Large intestine (tissue), 12 donors: Measurements from ENCODE around the gene PRXL2B. TPM values are rescaled to one million over a fixed set of nuclear protein-coding genes. Genes with fewer than 3 reads are reported as not detected.
A peak's percentile ranks its signal among the peaks of the same experiment; 100 is the strongest.

Experiments
- DNase-seq, 2 donors: peaks; one replicate each; pipeline versions ENCODE4 v3.0.0 to v3.0.0-alpha.2; 2013
- H3K27ac ChIP-seq: one replicate; pipeline ENCODE4 v1.5.1; 2013; ENCODE audit warnings: low read length
- H3K27me3 ChIP-seq: 2 replicates; pipeline ENCODE4 v1.6.1; 2013; ENCODE audit warnings: low read length; ENCODE audit not compliant: control insufficient read depth, insufficient read depth
- H3K36me3 ChIP-seq: 2 replicates; pipeline ENCODE4 v1.6.1; 2013; ENCODE audit warnings: low read length; ENCODE audit not compliant: control insufficient read depth, insufficient read depth
- H3K4me1 ChIP-seq: one replicate; pipeline ENCODE4 v1.6.1; 2013; ENCODE audit warnings: low read length; ENCODE audit not compliant: control insufficient read depth, insufficient read depth
- H3K4me3 ChIP-seq: one replicate; pipeline ENCODE4 v1.5.1; 2013; ENCODE audit warnings: low read length
- H3K9me3 ChIP-seq: one replicate; pipeline ENCODE4 v1.6.1; 2013; ENCODE audit warnings: mild to moderate bottlenecking, low read depth, low read length, moderate library complexity; ENCODE audit not compliant: control insufficient read depth
- WGBS: methylation state at CpG from one replicate; pipeline ENCODE4 v1.1.5; 2013; ENCODE audit warnings: low lambda C conversion rate; ENCODE audit not compliant: insufficient coverage; 5-methylcytosine and 5-hydroxymethylcytosine counted together
- long read RNA-seq, 11 donors: transcript quantifications; one replicate each; lab custom pipeline, GENCODE V29; 2026
- polyA plus RNA-seq: library from polyadenylated mRNA; unstranded; fragments of 120-200 nt; gene quantifications from one replicate; pipeline ENCODE4 v1.2.1, GENCODE V29; 2013

PRXL2B gene, protein sequence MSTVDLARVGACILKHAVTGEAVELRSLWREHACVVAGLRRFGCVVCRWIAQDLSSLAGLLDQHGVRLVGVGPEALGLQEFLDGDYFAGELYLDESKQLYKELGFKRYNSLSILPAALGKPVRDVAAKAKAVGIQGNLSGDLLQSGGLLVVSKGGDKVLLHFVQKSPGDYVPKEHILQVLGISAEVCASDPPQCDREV
- 120 TPM for polyA plus RNA-seq
- long read RNA-seq, donor 1, transcript PRXL2B-204 (7 exons, 2,749 nt), result major isoform, 9 of 17 reads
- long read RNA-seq, donor 1, partial matches to known transcripts, result 0 of 17 reads
- long read RNA-seq, donor 1, other reads (novel, unspliced or antisense), result 0 of 17 reads
- long read RNA-seq, donor 2, transcript PRXL2B-203 (7 exons, 2,689 nt), result minor isoform, 13 of 60 reads
- long read RNA-seq, donor 2, transcript PRXL2B-204 (7 exons, 2,749 nt), result major isoform, 21 of 60 reads
- long read RNA-seq, donor 2, partial matches to known transcripts, result 22 of 60 reads
- long read RNA-seq, donor 2, other reads (novel, unspliced or antisense), result 0 of 60 reads
- long read RNA-seq, donor 3, result 0 reads
- long read RNA-seq, donor 4, partial matches to known transcripts, result 0 of 3 reads
- long read RNA-seq, donor 4, other reads (novel, unspliced or antisense), result 0 of 3 reads
- long read RNA-seq, donor 5, transcript PRXL2B-204 (7 exons, 2,749 nt), result major isoform, 9 of 21 reads
- long read RNA-seq, donor 5, partial matches to known transcripts, result 5 of 21 reads
- long read RNA-seq, donor 5, other reads (novel, unspliced or antisense), result 0 of 21 reads
- long read RNA-seq, donor 6, transcript PRXL2B-203 (7 exons, 2,689 nt), result major isoform, 8 of 34 reads
- long read RNA-seq, donor 6, transcript PRXL2B-204 (7 exons, 2,749 nt), result major isoform, 8 of 34 reads
- long read RNA-seq, donor 6, partial matches to known transcripts, result 13 of 34 reads
- long read RNA-seq, donor 6, other reads (novel, unspliced or antisense), result 0 of 34 reads
- long read RNA-seq, donor 7, transcript PRXL2B-204 (7 exons, 2,749 nt), result major isoform, 7 of 11 reads
- long read RNA-seq, donor 7, partial matches to known transcripts, result 0 of 11 reads
- long read RNA-seq, donor 7, other reads (novel, unspliced or antisense), result 0 of 11 reads
- long read RNA-seq, donor 8, transcript PRXL2B-203 (7 exons, 2,689 nt), result minor isoform, 10 of 52 reads
- long read RNA-seq, donor 8, transcript PRXL2B-204 (7 exons, 2,749 nt), result major isoform, 14 of 52 reads
- long read RNA-seq, donor 8, partial matches to known transcripts, result 20 of 52 reads
- long read RNA-seq, donor 8, other reads (novel, unspliced or antisense), result 0 of 52 reads
- long read RNA-seq, donor 9, transcript PRXL2B-203 (7 exons, 2,689 nt), result major isoform, 10 of 37 reads
- long read RNA-seq, donor 9, transcript PRXL2B-204 (7 exons, 2,749 nt), result minor isoform, 9 of 37 reads
- long read RNA-seq, donor 9, partial matches to known transcripts, result 12 of 37 reads
- long read RNA-seq, donor 9, other reads (novel, unspliced or antisense), result 0 of 37 reads
- long read RNA-seq, donor 10, transcript PRXL2B-204 (7 exons, 2,749 nt), result minor isoform, 11 of 43 reads
- long read RNA-seq, donor 10, transcript PRXL2B-203 (7 exons, 2,689 nt), result major isoform, 14 of 43 reads
- long read RNA-seq, donor 10, partial matches to known transcripts, result 13 of 43 reads
- long read RNA-seq, donor 10, other reads (novel, unspliced or antisense), result 0 of 43 reads
- long read RNA-seq, donor 11, transcript PRXL2B-204 (7 exons, 2,749 nt), result major isoform, 6 of 25 reads
- long read RNA-seq, donor 11, partial matches to known transcripts, result 10 of 25 reads
- long read RNA-seq, donor 11, other reads (novel, unspliced or antisense), result 0 of 25 reads

- no CpG with 5 or more reads among the region's 107 CpGs for WGBS
- DNase-seq, result peak; percentile 100
- H3K27me3 ChIP-seq, result no peaks in the 10 kb centered on the region
- H3K27ac ChIP-seq, result peak within 1 kb of the TSS; percentile 99
- peaks cover 4% of the 10 kb centered on the region for H3K9me3 ChIP-seq
- H3K36me3 ChIP-seq, result peaks cover 15% of the 10 kb centered on the region
- H3K4me3 ChIP-seq, result peak within 1 kb of the TSS; percentile 69
- H3K4me1 ChIP-seq, result peaks cover 30% of the 10 kb centered on the region
Observed at GRCh38 chr1:2586154-2587070, at the start of gene PRXL2B. TSS of gene PRXL2B (plus strand) at chr1:2586777. CDS start at chr1:2586886, 109 bp downstream.

GRCh38 chr1:2537784-2538115, 48.8 kb upstream of the PRXL2B start:
- peaks cover 5% of the 10 kb centered on the region for H3K9me3 ChIP-seq
- H3K27ac ChIP-seq, result no peak overlapping the region
- peaks cover 55% of the 10 kb centered on the region for H3K27me3 ChIP-seq
- no peak for DNase-seq
- H3K4me1 ChIP-seq, result peaks cover 17% of the 10 kb centered on the region
- no peak overlapping the region for H3K4me3 ChIP-seq
- no peaks in the 10 kb centered on the region for H3K36me3 ChIP-seq
- WGBS, result no CpG with 5 or more reads among the region's 9 CpGs

GRCh38 chr1:2538376-2538775, 48.2 kb upstream of the PRXL2B start:
- Histone ChIP-seq H3K36me3 (no peaks in the 10 kb centered on the region), H3K27ac (no peak overlapping the region), H3K4me1 (peaks cover 23% of the 10 kb centered on the region), H3K27me3 (peaks cover 48% of the 10 kb centered on the region), H3K4me3 (no peak overlapping the region), H3K9me3 (peaks cover 5% of the 10 kb centered on the region)
- DNase-seq, result no peak
- WGBS, result no CpG with 5 or more reads among the region's 4 CpGs

- Histone ChIP-seq H3K9me3 (peaks cover 5% of the 10 kb centered on the region), H3K36me3 (no peaks in the 10 kb centered on the region), H3K27ac (no peak overlapping the region), H3K4me3 (no peak overlapping the region), H3K27me3 (peaks cover 43% of the 10 kb centered on the region), H3K4me1 (peaks cover 28% of the 10 kb centered on the region)
- WGBS, result no CpG with 5 or more reads among the region's 8 CpGs
- DNase-seq, result no peak
Observed at GRCh38 chr1:2538872-2539271, 47.7 kb upstream of the PRXL2B start.

DNA sequence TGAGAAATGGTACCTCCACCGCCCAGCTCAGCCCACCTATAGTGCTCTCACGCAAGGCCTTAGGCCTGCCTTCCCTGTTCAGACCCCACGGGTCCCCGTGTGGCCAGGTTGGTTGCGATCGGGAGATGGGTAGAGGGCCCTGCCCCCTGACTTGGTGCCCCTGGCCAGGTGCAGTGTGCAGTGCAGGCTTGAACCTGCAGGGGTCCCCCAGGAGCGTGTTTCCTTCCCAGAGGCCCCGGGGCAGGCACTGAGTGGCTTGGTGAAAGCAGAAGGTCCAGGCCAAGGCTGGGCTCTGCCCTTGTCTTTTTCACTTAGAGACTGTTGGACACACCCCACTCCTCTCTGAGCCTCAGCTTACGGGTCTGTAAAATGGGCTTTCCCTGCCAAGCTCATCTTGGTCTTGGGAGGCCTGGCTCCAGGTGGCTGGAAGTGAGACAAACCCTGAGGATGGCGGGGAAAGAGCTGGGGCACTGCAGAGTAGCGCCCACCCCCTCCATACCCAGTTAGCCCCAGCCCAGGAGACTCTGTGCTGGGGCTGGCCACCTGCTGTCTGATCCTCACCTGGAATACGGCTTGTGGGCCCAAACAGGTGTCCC, 47.2 kb upstream of the PRXL2B start:
- no peak overlapping the region for H3K27ac ChIP-seq
- no peak for DNase-seq
- peaks cover 38% of the 10 kb centered on the region for H3K27me3 ChIP-seq
- peaks cover 5% of the 10 kb centered on the region for H3K9me3 ChIP-seq
- no CpG with 5 or more reads among the region's 12 CpGs for WGBS
- peaks cover 32% of the 10 kb centered on the region for H3K4me1 ChIP-seq
- H3K4me3 ChIP-seq, result no peak overlapping the region
- no peaks in the 10 kb centered on the region for H3K36me3 ChIP-seq

DNA sequence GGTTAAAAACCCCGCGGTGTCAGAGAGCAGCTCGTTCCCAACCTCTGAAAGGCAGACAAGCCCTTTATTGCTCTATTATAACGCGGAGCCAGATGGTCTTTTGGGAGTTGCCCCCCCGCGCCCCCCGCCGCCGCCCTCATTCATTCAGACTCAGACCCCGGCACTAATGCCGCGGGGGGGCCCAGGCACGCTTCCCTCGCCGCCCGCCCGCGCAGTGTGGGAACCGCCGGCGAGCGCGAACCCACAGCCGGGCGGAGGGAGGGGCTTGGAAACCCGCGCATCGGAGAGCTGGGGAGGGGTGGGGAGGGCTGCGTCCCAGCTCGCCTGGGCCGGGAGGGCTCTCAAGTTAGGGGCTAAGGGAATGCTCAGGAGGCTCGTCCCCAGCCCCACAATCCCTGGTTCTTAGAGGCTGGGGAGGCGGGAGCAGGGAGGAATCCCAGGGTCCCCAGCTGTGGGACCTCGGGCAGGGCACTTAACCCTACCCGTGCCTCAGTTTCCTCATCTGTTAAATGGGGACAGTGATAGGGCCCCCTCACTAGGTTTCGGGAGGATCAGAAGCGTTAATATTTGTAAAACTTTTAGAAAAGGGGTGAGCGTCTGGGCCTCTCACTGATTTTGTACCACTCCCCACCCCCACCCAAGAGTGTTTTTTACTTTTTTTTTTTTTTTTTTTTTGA, 45.6 kb upstream of the PRXL2B start:
- peaks cover 39% of the 10 kb centered on the region for H3K4me1 ChIP-seq
- no peak overlapping the region for H3K4me3 ChIP-seq
- 92% methylated on average over 2 of the region's 39 CpGs for WGBS
- H3K9me3 ChIP-seq, result peaks cover under 1% of the 10 kb centered on the region
- no peak overlapping the region for H3K27ac ChIP-seq
- no peak for DNase-seq
- peaks cover 23% of the 10 kb centered on the region for H3K27me3 ChIP-seq
- H3K36me3 ChIP-seq, result no peaks in the 10 kb centered on the region

DNA sequence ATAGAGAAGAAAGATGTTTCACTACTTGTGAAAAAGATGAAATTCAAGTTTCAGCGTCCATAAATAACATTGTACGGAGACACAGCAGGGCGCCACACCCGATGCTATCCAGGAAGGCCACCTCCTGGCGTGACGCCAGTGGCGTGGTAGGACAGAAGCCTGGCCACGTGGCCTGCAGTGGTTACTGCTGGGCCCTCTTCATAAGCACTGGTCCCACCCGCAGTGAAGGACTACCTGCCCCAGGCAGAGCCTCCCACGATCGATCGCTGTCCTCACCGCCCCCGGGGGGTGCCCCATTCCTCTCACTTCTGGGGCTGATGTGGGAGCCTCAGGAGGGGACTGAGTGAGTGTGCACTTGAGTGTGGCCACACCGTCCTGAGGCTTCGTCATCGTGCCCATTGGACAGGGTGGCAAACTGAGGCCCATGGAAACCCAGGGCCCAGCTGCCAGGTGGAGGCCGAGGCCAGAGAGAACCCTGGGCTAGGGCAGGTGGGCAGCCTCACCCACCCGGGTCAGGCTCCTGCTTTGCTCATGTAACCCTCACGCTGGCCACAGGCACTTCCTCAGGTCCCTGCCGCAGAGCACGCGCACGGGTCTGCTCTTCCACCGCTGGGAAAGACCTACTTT, 44.8 kb upstream of the PRXL2B start:
- WGBS, result no CpG with 5 or more reads among the region's 25 CpGs
- H3K9me3 ChIP-seq, result no peaks in the 10 kb centered on the region
- DNase-seq, result peak; percentile 47 to 57
- H3K4me1 ChIP-seq, result peaks cover 43% of the 10 kb centered on the region
- H3K27ac ChIP-seq, result no peak overlapping the region
- no peaks in the 10 kb centered on the region for H3K36me3 ChIP-seq
- no peak overlapping the region for H3K4me3 ChIP-seq
- H3K27me3 ChIP-seq, result peaks cover 18% of the 10 kb centered on the region
